ENCODE measurements around the gene STXBP5. TPM values are rescaled to one million over a fixed set of nuclear protein-coding genes. Genes with fewer than 3 reads are reported as not detected.

The STXBP5 gene
- total and polyA plus RNA-seq, 2 of the 13 experiments (the other 11 are each of a cell fraction or from before 2014, with no cell fraction given), result 8.8 to 19.4 TPM

DNA sequence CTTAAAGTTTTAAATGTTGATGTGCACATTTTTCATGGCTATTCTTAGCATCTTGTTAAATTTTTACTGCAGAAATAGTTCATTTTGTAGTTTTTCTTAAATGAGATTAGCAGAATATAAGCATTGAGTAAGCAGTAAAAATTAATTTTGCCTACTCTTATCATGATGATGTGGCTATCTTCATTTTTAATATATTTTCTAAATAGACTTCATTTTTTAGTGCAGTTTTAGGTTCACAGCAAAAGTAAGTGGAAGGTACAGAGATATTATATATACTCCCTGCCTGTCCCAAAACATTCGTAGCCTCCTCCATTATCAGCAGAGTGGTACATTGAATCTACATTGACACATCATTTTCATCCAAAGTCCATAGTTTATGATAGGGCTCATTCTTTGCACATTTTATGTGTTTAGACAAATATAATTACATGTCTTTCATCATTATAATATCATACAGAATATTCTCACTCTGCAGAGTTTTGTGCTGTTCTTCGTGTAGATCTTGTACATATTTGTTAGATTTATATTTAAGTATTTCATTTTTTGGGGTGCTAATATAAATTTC lies 13.7 kb downstream of the STXBP5 start:
- intact Hi-C loops (cut with micrococcal nuclease; ENCODE audit: unreplicated experiment), result no loop called here
- Histone ChIP-seq H3K4me3 (replicated peaks in 1 of 3; ENCODE audit: insufficient read depth in 1 of 3, low read depth in 2 of 3, low read length in 3 of 3) (no peak overlapping the region), H3K9ac (ENCODE audit: insufficient read depth, low read depth, low read length) (no peak overlapping the region), H2AFZ (ENCODE audit: low read length) (no peak overlapping the region), H3K4me2 (ENCODE audit: low read depth, low read length) (no peak overlapping the region), H3K27ac (ENCODE audit: extremely low read length, insufficient read depth, low read length) (no peak overlapping the region), H4K20me1 (ENCODE audit: insufficient read depth, low read length) (no peaks in the 10 kb centered on the region), H3K79me2 (ENCODE audit: insufficient read depth, low read length) (no peaks in the 10 kb centered on the region), H3K9me3 (ENCODE audit: low read length) (no peaks in the 10 kb centered on the region), H3K4me1 (ENCODE audit: insufficient read depth, low read length) (no peaks in the 10 kb centered on the region), H3K36me3 (replicated peaks in 1 of 2; ENCODE audit: control insufficient read depth in 1 of 2, insufficient read depth in 2 of 2, low read length in 2 of 2) (peaks cover 0 to 5% of the 10 kb centered on the region in 2 experiments; a peak in 2 of 5 replicates), H3K27me3 (ENCODE audit: control insufficient read depth in 1 of 2, insufficient read depth in 2 of 2, low read length in 2 of 2) (no peaks in the 10 kb centered on the region)
- ChIA-PET CTCF (ENCODE audit: low intra/inter-chr PET ratio, low total read pairs) (no interaction called here), POLR2A (no interaction called here)
- 93% methylated on average over 2 of the region's 2 CpGs for WGBS (ENCODE audit: low lambda C conversion rate)
- DNase-seq (ENCODE audit: low spot score), result no peak
- ATAC-seq, result no peak
- in situ Hi-C loops (cut with HindIII; ENCODE audit: extremely low pct_ligation_motif_present, low pct_unique_long_range_greater_than_20kb), result no loop called here
- no TSS peak for BruUV-seq (replicated peaks)
- no peak for FAIRE-seq
- no peak for TF ChIP-seq ZNF317 (CRISPR knock-in tag; IDR thresholded peaks at IDR 0.05)
- no peak for TF ChIP-seq MTA1 (CRISPR knock-in tag; IDR thresholded peaks at IDR 0.05; ENCODE audit: borderline replicate concordance)
- no peak for TF ChIP-seq MIXL1 (CRISPR knock-in tag; IDR thresholded peaks at IDR 0.05)
- no peak for TF ChIP-seq SMARCC2 (IDR thresholded peaks at IDR 0.05)
- no peak for TF ChIP-seq NFIC (IDR thresholded peaks at IDR 0.05; ENCODE audit: low read length)
- TF ChIP-seq ZNF142 (CRISPR knock-in tag; IDR thresholded peaks at IDR 0.05), result no peak
- no peak for TF ChIP-seq KLF16 (CRISPR knock-in tag; IDR thresholded peaks at IDR 0.05)
- no peak for TF ChIP-seq KDM2A (CRISPR knock-in tag; IDR thresholded peaks at IDR 0.05; ENCODE audit: borderline replicate concordance, low read depth)
- TF ChIP-seq, protein P1, sequence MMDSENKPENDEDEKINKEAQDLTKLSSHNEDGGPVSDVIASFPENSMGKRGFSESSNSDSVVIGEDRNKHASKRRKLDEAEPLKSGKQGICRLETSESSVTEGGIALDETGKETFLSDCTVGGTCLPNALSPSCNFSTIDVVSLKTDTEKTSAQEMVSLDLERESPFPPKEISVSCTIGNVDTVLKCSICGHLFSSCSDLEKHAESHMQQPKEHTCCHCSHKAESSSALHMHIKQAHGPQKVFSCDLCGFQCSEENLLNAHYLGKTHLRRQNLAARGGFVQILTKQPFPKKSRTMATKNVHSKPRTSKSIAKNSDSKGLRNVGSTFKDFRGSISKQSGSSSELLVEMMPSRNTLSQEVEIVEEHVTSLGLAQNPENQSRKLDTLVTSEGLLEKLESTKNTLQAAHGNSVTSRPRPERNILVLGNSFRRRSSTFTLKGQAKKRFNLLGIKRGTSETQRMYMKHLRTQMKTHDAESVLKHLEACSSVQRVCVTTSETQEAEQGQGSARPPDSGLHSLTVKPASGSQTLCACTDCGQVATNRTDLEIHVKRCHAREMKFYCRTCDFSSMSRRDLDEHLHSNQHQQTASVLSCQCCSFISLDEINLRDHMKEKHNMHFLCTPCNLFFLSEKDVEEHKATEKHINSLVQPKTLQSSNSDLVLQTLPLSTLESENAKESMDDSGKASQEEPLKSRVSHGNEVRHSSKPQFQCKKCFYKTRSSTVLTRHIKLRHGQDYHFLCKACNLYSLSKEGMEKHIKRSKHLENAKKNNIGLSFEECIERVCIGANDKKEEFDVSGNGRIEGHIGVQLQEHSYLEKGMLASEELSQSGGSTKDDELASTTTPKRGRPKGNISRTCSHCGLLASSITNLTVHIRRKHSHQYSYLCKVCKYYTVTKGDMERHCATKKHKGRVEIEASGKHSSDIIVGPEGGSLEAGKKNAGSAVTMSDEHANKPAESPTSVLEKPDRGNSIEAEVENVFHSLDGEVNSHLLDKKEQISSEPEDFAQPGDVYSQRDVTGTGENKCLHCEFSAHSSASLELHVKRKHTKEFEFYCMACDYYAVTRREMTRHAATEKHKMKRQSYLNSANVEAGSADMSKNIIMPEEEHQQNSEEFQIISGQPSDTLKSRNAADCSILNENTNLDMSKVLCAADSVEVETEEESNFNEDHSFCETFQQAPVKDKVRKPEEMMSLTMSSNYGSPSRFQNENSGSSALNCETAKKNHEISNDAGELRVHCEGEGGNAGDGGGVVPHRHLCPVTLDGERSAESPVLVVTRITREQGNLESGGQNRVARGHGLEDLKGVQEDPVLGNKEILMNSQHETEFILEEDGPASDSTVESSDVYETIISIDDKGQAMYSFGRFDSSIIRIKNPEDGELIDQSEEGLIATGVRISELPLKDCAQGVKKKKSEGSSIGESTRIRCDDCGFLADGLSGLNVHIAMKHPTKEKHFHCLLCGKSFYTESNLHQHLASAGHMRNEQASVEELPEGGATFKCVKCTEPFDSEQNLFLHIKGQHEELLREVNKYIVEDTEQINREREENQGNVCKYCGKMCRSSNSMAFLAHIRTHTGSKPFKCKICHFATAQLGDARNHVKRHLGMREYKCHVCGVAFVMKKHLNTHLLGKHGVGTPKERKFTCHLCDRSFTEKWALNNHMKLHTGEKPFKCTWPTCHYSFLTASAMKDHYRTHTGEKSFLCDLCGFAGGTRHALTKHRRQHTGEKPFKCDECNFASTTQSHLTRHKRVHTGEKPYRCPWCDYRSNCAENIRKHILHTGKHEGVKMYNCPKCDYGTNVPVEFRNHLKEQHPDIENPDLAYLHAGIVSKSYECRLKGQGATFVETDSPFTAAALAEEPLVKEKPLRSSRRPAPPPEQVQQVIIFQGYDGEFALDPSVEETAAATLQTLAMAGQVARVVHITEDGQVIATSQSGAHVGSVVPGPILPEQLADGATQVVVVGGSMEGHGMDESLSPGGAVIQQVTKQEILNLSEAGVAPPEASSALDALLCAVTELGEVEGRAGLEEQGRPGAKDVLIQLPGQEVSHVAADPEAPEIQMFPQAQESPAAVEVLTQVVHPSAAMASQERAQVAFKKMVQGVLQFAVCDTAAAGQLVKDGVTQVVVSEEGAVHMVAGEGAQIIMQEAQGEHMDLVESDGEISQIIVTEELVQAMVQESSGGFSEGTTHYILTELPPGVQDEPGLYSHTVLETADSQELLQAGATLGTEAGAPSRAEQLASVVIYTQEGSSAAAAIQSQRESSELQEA (CRISPR knock-in tag; IDR thresholded peaks at IDR 0.05; ENCODE audit: not compliant biosample characterization), result no peak
- TF ChIP-seq POGZ (CRISPR knock-in tag; IDR thresholded peaks at IDR 0.05), result no peak
- no peak for TF ChIP-seq SALL2 (CRISPR knock-in tag; IDR thresholded peaks at IDR 0.05)
- no peak for TF ChIP-seq TAF1 (CRISPR knock-in tag; IDR thresholded peaks at IDR 0.05)
